ENCODE measurements around the gene MPHOSPH10.
"Not testable (repeated sequence)": the region's sequence is repeated elsewhere in the genome, so short reads cannot be mapped to it uniquely, and the experiment has no call there.

The MPHOSPH10 gene

GRCh38 chr2:71130152-71130904 is at the start of gene MPHOSPH10, which contains the start of gene MCEE:
Gene MPHOSPH10 (plus strand): TSS chr2:71130634. CDS start chr2:71130666, 32 bp downstream.
Gene MCEE (minus strand): TSS chr2:71130229. CDS start chr2:71130219, 10 bp downstream.
- DNase-seq (ENCODE audit: low read depth): peak; percentile 64

DNA sequence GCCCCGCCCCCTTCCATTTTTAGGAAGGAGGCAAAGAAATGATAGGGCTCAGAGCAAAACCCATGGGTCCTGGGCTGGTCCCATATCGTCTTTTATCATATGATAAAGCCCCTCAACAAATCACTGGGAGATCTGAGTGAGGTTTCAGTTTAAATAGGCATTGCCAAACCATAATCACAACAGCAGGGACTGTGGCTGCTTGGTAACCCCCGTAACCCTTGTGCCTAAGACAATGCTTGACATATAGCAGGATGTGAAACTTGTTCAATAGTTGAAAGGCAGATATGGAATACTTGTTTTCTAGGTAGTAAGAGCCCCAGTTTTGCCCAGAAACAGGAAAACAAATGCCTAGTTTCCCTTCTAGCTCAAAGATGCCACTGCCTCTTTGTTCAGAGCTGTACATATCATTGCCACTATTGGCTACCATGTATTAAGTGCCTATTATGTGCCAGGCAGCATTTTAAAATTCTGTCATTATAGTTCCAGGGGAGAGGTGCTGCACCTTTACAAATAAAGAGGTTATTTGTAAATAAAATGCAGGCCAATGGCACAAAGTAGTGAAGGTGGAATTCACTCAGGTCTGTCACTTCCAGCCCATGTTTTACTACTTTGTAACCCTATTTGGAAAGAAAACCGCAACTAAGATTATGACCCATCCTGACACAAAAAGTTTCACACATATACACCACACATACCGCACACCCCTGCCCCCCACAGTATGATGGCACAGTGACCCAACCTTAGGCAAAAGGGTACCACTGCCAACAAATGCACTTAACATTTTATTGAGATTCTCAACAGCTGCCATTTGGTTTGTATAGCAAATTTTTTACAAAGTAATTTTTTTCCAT is 47.8 kb upstream of the MPHOSPH10 start:
- no peak for DNase-seq (ENCODE audit: low read depth)

DNA sequence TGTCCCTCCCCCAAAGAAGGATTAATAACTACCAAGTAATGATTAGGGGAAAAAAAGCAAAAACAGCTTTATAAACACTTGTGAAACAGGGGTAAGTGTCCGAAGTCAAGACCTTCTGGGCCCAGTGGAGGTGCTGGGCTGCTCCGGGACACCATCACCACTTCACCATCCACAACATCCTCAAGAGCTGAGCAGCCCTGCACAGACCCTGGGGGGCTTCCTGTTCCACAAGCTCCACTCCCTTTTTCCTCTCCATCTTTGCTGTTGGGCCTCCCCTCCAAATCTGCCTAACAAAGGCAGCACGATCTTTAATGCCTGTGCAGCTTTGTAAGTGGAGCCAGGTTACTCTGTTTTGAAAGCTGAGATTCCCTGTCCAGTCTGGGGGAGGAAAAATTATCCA is 47.1 kb upstream of the MPHOSPH10 start:
- not testable (repeated sequence) for DNase-seq (ENCODE audit: low read depth)

- not testable (repeated sequence) for DNase-seq (ENCODE audit: low read depth)
Measured at GRCh38 chr2:71083752-71084312, 46.6 kb upstream of the MPHOSPH10 start.

DNA sequence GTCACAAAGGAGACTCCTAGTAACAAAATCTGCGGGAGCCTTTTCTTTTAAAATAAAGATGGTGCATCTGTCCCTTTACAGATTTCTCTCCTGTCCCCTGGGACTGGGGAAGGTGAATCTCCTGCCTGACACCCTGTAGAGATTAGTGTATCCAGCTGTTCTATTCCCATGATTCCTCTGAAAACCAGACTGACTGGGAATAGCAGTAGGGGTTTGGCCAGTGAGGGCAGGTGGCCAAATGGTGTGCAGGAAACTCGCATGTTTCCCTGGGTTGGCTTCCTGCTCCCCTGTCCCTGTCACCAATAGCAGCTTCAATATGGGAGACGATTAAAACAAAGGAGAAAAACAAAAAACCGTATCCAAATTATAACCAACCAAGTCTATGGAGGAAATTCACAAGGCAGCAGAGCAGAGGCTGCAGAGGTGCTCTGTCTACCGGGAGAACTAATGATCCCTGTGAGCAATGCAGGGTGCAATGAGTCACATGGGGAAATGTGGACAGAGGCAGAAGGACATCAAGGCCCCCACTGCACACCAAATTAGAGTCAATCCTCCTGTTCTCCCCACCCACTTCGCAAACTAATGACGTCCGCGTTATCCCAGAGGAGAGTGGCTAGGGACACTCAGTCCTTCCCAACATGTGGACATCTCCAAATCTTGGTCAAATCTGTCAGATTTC is 45.0 kb upstream of the MPHOSPH10 start:
- DNase-seq (ENCODE audit: low read depth): not testable (repeated sequence)

DNA sequence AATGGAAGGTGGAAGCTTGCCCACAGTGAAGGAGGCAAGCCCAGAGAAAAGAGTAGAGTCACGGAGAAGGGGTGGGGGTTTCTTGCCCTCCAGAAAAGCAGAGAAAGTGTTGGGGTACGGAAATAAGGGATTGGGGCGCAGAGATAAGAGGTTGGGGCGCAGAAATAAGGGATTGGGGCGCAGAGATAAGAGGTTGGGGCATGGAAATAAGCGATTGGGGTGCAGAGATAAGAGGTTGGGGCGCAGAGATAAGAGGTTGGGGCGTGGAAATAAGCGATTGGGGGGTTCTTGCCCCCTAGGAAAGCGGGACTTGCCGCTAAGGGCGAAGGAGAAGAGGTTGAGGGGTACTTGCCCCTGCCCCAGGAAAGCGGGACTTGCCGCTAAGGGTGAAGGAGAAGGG is 41.0 kb upstream of the MPHOSPH10 start:
- not testable (repeated sequence) for DNase-seq (ENCODE audit: low read depth)

- not testable (repeated sequence) for DNase-seq (ENCODE audit: low read depth)
Measured at GRCh38 chr2:71091808-71092207, 38.6 kb upstream of the MPHOSPH10 start.

DNA sequence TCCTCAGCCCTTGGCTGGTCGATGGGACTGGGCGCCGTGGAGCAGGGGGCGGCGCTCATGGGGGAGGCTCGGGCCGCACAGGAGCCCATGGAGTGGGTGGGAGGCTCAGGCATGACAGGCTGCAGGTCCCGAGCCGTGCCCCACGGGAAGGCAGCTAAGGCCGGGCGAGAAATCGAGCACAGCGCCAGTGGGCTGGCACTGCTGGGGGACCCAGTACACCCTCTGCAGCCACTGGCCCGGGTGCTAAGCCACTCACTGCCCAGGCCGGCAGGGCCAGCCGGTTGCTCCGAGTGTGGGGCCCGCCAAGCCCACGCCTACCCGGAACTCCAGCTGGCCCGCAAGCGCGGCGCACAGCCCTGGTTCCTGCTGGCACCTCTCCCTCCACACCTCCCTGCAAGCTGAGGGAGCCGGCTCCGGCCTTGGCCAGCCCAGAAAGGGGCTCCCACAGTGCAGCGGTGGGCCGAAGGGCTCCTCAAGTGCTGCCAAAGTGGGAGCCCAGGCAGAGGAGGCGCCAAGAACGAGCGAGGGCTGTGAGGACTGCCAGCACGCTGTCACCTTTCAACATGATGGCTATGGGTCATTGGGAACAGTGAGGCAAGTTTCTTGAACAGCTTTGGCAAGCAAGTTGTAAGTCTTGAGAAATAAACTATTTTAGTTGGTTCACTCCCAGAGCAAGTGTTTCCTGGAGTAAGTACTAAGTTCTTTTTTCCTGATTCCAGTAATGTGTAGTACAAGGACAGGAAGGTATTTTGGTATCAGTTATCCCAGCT is 37.8 kb upstream of the MPHOSPH10 start:
- not testable (repeated sequence) for DNase-seq (ENCODE audit: low read depth)

GRCh38 chr2:71100195-71100964 is 30.1 kb upstream of the MPHOSPH10 start:
- DNase-seq (ENCODE audit: low read depth): peak; percentile 47

GRCh38 chr2:71101656-71102055 is 28.8 kb upstream of the MPHOSPH10 start:
- no peak for DNase-seq (ENCODE audit: low read depth)

- no peak for DNase-seq (ENCODE audit: low read depth)
Measured at GRCh38 chr2:71102981-71103681, 27.3 kb upstream of the MPHOSPH10 start.

DNA sequence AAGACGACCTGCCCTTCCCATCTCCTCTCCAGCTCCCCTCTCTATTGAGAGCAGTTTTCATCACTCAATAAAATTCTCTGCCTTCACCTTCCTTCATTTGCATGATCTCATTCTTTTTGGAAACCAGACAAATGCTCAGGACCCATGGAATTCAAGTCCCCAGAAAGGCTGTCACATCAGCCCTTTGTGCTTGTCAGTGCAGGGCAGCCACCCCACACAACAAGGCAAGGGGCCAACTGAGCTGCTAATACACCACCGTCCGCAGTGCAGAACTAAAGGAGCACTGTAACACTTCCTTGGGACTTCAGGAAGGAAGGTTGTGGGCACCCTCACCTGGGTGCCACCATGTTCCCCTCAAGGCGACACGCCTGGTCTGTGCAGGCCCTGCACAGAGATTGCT is 26.6 kb upstream of the MPHOSPH10 start:
- DNase-seq (ENCODE audit: low read depth): no peak

DNA sequence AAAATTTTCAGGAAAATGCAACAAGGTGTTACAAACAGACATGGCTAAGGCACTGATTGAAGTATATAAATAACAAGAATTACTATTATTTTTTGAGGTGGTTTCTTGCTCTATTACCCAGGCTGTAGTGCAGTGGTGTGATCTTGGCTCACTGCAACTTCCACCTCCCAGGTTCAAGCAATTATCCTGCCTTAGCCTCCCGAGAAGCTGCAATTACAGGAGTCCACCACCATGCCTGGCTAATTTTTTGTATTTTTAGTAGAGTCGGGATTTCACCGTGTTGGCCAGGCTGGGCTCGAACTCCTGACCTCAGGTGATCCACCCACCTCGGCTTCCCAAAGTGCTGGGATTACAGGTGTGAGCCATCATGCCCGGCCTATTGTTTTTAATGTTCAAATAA is 24.0 kb upstream of the MPHOSPH10 start:
- DNase-seq (ENCODE audit: low read depth): not testable (repeated sequence)

DNA sequence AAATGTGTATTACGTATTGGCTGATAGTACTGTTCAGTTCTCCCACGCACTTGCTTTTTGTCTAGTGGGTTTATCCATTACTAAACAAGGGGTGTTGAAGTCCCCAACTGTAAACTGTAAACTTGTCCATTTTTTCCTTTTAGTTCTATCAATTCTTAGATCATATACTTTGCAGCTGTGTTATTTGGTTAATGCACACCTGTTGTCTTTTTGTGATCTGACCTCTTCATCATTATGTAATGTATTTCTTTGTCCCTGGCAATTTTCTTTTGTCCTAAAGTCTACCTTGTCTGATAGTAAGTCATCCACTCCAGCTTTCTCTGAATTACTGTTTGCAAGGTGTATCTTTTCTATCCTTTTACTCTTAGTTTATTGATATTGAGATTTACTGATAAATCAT is 22.3 kb upstream of the MPHOSPH10 start:
- DNase-seq (ENCODE audit: low read depth): no peak

DNA sequence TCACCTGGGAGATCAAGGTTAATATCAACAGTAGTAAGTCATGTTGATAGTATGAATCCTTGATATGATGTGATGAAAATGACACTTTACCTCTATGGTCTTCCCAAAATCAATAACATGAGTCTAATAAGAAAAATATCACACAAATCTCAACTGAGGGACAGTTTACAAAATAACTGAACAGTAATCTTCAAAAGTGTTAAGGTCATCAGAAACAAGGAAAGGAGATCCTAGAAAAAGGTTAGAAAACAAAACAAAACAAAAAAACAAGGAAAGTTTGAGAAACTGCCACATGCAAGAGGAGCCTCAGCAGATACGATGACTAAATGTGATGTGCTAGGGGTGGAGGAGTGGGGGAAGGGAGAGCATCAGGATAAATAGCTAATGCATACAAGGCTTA is 16.6 kb upstream of the MPHOSPH10 start:
- DNase-seq (ENCODE audit: low read depth): no peak

DNA sequence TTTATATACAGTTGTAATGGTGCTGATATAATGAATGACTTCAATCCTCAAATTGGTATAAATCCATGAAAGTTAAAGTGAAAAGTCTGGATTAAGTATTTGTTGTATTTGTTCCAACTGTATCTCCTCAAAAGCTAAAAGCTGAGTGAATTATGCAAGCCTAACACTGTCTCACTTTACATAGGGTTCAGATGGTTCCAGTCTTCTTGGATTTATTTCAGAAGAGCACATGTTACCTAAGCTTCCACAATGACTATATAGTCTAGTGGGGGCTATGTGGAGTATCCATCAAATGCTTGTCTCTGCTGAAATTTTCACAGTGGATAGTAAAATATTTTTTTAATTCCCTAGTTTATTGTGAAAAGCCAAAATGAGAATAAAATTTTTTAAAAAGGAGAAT is 13.4 kb upstream of the MPHOSPH10 start:
- DNase-seq (ENCODE audit: low read depth): no peak

GRCh38 chr2:71120195-71120594 is 10.2 kb upstream of the MPHOSPH10 start:
- no peak for DNase-seq (ENCODE audit: low read depth)

- no peak for DNase-seq (ENCODE audit: low read depth)
Measured at GRCh38 chr2:71121479-71121878, 9.0 kb upstream of the MPHOSPH10 start.

DNA sequence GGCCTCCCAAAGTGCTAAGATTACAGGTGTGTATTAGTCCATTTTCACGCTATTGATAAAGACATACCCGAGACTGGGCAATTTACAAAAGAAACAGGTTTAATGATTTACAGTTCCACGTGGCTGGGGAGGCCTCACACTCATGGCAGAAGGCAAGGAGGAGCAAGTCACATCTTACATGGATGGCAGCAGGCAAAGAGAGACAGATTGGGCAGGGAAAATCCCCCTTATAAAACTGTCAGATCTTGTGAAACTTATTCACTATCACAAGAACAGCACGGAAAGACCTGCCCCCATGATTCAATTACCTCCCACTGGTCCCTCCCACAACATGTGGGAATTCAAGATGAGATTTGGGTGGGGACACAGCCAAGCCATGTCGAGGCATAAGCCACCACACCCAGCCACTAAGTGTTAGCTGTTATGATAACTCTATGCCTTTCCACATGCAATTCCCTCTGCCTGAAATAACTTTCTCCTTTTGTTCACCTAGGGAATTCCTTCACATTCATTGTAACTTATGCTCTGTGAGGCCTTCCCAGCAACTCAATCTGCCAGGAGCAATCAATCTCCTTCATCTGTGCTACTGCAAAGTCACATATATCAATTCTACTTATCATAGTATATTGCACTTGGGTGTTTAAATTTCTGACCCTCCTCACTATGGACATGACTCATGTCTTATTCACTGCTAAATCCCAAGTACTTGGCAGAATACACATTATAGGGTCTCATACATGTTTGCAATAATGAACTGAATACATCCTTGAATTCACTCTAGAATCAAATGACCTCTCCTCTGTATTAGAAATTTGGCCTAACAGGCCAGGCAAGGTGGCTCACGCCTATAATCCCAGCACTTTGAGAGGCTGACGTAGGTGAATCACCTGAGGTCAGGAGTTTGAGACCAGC is 7.8 kb upstream of the MPHOSPH10 start:
- no peak for DNase-seq (ENCODE audit: low read depth)
